GM18520 (cell line): Measurements from ENCODE around the gene FADS6.
"Not testable (repeated sequence)": the region's sequence is repeated elsewhere in the genome, so short reads cannot be mapped to it uniquely, and the experiment has no call there.

Source experiments
- ATAC-seq: cut with Tn5 transposase; IDR thresholded peaks from one replicate; pipeline ENCODE4 v1.9.1; 2021; ENCODE audit not compliant: unreplicated experiment

Gene FADS6

DNA sequence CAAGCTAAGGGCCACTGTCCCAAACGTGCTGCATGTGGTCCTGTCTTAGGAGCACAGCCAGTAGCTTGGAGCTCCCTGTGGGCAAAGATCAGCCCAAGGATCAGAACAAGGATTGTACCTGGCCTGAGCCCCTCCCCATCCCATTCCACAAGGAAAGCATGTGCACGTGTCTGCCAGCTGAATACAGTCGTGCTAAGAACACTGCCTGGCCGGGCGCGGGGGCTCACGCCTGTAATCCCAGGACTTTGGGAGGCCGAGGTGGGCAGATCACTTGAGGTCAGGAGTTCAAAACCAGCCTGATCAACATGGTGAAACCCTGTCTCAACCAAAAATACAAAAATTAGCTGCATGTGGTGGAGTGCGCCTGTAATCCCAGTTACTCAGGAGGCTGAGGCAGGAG, 23.4 kb downstream of the FADS6 start:
- ATAC-seq: not testable (repeated sequence)

DNA sequence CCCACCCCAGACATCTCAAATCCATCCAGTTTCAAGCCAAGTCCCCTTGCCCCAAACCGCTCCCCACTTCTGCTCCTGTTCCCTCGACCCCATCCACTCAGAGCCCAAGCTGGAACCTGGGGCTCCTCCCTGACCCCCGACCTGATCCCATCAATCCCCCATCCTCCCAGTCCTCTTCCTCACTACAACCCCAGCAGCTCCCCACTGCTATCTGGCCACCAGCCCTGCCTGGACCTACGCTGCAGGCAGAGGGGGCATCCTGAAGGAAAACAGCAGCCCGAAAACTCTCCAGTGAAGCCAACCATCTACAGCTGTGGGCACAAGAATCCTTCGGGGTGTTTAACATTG, 24.6 kb downstream of the FADS6 start:
- no peak for ATAC-seq

DNA sequence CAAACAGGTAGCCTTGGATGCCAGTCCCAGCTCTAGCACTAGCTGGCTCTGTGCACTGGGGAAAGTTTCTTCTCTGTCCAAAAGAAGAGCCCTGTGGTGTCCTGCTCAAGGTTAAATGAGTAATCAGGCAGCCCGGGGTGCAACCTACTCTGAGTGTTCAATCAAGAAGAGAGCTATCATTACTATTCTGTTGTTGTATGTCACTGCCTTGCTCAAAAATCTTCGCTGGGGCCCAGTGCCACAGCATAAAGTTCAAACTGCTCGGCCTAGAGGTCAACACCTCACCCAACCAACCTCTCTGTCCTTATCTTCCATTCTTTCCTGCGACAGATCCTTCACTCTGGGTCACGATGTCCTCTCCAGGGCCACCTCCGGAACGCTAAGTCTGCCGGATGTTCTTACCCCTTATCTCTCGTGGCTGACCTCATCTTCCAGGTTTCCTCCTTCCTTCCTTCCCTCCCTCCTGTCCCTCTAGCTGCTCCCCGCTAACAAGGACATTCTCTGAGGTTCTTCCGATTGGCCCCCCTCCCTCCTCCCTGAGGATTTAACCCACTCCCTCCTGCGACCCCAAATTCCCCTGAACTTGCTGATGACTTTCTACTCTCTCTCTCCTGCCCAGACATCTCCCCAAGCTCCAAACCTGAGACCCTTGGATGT, 25.1 kb downstream of the FADS6 start:
- no peak for ATAC-seq

DNA sequence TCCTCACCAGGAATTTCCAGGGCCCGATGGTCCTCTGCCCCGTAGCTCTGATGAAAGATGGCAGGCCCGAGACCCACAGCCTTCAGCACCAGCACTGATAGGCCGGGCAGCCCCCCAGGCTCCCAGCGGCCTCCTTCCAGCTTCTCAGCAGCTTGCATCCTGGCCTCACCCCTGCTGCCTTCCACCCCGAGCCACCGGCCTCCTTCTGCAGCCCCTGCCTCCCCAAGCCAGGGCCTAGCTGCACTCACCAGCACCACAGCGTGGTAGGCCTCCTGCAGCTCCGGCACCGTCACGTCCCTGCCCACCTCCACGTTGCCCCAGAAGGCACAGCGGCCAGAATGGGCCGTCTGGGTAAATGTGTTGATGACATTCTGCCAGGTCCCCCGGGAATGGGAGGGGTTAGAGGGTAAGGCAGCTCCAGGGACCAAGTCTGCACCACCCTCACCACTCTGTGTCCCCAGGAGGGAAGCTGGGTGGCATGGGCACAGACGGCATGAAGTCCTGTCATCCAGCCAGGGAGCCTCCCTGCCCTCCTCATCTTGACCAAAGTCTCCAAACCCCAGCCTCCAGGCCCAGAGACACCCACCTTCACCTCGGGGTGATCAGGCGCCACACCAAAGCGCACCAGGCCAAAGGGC, 27.1 kb downstream of the FADS6 start:
- no peak for ATAC-seq

DNA sequence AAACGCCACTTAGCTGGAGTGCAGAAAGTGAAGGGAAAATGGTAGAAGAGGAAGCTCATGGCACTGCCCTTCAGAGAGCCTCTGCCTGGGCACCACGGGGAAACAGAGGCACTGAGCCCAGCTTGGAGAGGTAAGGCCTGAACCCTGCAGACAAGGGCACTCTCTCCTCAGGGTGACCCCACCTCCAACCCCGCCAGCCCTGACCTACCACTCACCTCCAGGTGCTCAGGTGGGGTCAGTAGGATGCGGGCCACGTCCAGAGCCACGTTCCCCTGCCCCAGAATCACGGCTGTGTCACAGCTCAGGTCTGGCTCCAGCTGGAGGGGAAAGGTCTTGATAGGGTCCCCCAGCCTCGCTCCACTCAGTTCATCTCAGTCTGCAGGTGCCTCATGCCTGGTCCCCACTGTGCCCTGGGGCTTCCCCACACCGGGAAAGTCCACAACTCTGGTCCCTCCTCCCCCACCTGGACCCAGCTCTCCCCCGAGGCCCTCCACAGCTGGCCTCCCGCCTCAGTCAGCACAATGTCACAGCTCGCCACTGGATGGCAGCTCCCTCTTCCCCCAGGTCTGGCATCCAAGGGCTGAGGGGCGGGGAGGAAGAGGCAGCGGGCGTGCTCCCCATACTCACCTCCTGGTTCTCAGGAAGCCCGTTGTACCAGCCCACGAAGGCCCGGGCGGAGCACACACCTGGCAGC, 27.8 kb downstream of the FADS6 start:
- ATAC-seq: no peak

DNA sequence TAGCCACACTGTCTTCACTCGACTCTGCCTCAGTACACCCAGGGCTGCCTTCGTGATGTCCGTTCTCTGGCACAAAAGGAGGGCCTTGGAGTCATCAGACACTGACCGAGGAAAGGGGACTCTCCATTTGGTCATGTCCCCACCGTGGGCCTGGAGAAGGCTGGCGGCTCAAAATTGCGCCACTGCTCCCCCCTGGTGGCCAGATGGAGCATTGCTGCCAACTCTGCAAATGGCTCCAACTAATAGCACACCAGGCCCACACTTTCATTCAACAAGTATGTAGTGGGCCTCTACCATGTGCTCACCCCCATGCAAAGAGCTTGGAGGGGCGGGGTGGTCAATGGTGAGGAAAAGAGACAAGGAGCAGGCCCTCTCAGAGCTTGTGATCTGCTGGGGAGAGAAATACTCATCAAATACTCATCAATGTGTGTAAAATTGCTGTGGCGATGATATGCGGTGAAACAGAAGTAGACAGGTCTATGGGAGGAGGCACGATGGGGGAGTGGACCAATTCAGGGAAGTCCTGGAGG, 28.5 kb downstream of the FADS6 start:
- ATAC-seq: no peak

DNA sequence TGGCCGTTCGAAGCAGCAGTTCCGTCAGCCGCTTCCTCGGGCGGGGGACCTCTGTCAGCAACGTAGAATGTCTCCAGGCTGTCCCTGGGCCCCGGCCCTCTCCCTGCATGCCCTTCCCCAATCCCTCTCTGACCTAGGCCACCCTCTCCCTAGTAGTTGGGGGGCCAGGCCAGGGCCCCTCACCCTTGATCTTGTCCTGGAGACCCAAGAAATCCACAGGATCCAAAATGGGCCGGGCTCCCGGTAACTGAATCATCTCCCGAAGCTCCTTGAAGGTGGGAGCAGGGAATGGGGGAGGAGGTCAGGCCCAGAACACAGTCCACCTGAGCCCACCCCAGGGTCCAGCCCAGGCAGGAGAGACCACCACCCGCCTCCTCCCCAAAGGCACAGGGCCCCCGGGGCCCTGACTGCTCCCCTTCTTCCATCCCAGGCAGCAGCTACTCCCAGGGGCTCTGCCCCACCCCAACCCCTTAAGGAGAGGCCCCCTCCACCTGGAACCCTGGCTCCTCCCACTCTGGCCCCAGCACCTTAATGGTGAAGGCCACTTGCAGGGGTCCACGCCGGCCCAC, 29.1 kb downstream of the FADS6 start:
- no peak for ATAC-seq

DNA sequence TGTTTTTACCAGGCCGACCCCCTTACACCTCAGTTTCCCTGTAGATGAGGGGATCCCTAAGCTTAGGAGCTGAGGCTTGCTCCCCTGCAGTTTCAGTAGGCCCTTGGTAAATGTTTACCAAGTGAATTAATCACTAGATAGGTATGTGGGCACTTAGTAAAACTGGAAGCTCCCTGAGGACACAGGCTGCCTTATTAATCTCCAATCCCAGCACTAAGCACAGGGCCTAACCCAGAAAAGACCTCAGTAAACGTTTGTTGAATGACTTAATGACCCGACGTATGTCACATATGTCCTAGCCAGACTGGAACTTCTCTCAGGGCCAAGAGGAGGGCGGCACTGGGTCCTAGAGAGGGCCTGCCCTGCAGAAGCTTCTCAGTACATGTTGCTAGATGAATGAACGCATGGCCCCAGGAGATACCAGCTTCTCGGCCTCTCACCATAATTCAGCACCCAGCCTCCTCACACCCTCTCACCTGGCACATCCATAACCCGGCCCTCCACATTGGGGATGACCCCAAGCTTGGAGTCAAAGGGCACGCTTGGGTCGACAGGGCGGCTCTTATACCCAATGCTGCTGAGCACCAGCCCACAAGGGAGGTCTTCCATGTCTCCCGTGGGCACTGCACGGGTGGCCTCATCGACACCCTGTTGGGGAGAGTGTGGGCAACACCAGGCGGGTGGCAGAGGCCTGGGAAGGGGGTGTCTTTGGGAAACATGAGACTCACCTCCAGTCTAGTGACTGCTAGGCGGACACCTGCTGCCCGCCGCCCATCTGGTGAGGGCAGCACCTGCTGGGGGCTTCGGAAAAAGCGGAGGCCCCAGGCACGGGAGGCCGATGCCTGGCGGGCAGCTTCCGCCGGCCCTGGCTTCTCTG, 29.8 kb downstream of the FADS6 start:
- ATAC-seq: no peak

DNA sequence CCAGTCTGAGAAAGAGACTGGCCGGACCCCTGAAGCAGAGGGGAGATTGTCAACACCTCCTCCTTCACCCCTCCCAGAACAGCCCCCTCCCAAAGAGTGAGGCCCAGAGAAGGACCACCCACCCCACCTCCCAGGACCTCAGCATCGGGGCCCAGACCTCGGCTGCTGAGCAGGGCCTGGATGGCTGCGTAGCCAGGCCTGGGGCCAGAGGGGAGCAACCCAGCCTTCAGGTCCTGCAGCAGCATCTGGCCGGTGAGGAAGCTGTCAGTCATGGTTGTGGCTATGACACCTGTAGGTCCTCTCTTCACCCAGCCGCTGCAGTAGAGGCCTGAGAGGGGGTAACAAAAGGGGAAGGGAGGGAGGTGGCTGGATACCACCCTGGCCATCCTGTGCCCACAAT, 30.5 kb downstream of the FADS6 start:
- ATAC-seq: no peak

DNA sequence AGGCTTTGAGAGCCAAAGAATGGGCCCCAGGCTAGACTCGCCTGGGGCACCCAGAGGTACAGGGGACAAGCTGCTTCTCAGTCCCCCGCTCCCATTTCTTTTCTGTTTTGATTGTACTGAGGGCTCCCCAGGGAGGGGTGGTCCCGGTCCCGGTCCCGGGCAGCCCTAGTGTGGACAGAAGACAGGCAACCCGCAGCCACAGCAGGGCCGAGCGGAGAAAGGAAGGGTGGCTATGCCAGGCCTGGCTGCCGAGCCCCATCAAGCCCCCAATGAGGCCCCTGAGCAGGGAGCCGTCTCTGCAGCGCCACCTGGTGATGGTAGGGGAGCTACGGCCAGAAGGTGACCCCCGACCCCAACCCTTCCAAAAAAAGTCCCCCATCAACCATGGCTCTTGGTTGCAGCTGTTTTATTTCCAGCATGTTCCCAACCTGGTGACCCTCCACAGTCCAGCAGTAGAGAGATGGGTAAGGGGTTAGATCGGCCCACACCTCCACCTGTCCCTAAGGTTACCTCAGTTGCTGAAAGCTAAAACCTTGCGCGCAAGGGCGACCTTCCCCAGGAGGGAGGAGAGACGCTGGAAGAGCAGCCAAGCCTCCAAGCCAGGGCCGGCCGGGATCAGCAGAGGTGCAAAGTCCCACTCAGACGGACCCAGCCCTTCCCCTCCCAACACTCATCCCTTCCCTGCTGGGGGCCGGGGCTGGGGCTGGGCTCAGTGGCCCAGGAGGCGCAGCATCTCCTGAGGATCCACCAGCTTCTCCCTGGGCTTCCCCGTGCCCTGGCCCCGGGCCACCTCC, 31.1 kb downstream of the FADS6 start:
- no peak for ATAC-seq

DNA sequence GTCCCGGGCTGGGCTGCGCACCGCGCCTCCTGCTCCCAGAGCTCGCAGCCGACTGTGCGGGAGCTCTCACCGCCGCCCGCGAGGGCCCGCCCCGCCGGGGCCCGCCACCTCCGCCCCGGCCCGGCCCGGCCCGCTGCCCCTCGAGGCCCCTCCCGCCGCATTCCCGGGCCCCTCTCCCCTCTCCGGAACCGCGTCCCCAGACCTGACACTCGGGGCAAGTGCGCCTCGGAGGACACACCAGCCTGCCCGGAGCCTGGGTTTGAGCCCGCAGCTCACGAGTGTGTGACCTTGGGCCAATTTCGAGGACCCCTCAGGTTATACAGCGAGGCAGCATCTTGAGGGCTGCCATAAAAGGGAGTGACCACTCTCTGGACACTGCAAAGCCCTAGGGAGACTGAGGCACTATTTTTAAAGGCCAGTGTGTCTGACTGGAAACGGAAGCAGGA, 31.7 kb downstream of the FADS6 start:
- no peak for ATAC-seq

DNA sequence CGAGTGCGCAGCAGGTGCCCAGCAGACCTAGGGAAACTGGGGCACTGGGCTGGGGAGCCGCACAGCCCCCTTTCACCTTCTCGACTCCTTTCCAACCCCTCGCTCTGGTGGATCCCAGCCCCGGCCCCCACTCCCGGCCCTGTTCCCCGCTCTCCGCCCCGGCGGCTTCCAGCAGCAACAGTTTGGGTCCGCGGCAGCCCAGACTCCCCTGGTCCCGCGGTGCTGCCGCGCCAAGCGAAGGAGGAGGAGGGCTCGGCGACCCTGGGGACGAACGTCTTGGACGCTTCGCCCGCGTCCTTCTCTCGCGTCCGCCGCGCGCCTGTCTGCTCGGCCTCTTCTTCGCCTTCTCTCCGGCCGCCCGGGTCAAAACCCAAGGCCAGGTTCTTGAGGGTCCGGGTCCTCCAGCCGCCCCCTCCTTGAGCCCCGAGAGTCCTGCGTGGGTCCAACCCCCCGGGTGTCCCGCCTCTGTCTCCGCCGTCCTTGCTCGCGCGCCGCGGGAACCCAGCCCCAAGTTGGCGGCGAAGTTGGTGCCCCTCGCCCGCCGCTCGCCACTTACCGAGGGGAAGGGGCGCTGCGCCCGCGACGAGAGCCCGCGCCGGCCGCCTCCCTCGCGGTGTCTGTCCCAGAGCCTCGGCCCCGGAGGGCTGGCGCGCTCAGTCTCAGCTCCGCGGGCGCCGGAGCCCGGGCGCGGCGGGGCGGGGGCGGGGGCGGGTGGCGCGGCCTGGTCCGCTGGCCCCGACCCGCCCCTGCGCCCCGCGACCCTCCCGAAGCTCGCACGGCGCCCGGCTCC, 32.4 kb downstream of the FADS6 start:
- no peak for ATAC-seq

DNA sequence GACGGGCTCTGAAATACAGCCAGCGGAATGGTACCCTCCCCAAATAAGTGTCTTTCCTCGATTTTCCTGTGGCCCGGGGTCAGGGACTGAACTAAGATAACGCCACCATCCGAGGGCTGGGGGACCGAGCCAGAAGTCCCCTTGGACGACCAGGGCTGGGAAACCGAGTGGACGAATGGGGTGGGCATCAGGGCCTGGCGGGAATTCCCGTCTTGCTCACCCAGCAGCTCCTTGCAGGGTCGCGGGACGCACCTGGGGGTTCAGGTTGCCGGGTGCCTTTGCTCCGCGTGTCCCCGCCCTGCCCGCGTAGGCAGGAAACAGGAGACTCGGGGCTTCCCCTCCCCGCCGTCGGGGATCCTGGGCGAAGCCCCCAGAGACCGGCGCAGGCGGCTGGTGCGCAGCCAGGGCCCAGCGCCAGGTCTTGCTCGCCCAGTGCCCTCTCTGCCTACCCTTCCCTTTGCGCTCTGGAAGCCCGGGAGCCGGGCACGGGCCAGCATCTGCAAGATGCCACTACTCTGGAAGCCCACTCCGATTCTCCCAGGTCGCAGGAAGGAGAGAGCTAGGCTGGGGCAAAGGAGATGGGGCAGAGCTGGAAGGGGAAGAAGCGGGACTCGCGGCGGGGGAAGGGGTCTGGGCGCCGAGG, 33.1 kb downstream of the FADS6 start:
- ATAC-seq: no peak

DNA sequence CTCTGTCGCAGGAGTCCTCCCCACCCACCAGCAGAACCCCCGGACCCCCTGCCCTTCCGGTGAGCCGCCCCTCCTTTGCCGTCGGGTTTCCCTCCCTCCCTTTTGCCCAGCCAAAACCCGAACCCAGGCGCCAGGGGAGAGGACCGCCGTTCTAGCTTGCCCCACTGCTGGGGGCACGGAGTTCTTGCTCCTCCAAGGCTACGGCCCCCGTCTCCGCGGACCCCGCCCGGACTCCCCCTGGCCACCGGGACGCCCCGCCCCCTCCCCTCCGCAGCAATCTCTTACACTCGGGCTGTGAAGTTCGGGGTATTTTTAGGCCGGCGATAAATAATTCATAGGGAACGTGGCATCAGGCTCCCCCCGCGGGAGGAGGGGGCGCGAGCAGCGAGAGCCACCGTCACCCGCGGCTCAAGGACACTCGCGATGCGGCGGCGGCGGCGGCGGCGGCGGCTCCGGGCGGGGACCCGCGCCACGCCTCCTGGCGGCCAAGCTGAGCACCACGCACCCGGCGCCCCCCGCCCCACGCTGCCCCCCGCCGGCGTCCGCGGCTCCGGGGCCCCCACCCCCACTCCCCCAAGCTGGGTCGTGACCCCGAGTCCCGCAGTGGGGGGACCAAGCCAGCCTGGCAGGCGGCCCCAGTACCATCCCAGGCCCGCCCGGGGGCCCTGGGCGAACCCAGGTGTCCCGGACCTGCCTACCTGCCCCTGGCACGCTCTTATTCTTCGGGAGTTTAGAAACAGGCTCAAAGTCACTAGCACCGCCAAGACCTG, 33.8 kb downstream of the FADS6 start, which contains the start of gene GRIN2C:
Gene GRIN2C (minus strand): TSS at position 427 of the 770 bp plus-strand sequence. CDS start 4,793 bp downstream, outside the sequence.
- no peak for ATAC-seq

DNA sequence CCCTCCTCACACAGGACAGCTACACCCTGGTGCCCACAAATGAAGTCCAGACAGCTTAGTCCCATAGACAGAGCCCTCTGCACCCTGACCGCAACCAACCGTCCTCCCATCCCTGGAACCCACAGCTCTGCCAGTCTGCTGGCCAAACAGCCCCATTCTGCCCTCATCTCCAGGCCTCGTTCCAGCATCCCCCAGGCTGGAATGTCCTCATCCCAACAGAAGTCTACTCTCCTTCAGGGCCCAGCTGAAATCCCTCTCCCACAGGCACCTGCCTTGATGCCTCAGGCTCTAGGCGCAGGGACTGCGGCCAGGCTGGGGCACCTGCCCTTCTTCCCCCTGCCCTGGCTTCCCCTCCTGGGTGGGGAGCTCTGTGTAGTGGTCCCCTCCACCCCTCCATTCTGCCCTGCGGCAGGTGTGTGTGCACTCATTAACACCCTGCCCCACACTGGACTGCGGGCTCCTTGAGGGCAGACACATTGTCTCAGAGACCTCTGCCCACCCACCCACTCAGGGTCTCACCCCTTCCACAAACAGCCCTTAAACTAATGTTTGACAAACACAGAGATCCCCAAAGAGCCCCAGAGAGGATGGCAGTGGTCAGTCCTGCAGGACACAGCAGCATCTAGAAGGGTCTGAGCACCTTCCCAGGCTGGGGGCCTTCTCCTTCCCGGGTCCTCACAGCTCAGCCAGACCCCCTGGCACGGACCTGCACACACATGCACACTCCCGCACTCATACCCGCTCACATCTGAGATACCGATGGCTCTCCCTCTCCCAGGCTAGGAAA, 34.6 kb downstream of the FADS6 start:
- ATAC-seq: no peak

DNA sequence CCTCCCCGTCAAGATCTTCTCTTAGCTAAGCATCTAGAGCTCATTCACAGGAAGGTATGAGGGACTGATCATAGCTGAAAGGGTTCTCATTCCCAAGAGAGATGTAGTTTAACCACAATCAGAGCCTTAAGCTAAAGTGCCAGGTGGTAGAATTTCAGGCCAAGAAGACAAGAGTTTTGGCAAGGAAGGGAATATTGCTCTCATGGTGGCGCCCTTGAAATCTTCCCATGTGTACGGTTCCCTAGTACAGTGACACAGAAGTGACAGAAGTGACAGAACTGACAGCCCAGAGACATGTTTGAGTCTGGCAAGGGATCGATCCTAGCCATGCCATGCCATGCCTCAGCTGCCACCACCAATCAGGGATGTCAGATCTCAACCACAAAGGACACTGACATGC, 36.2 kb downstream of the FADS6 start:
- no peak for ATAC-seq

DNA sequence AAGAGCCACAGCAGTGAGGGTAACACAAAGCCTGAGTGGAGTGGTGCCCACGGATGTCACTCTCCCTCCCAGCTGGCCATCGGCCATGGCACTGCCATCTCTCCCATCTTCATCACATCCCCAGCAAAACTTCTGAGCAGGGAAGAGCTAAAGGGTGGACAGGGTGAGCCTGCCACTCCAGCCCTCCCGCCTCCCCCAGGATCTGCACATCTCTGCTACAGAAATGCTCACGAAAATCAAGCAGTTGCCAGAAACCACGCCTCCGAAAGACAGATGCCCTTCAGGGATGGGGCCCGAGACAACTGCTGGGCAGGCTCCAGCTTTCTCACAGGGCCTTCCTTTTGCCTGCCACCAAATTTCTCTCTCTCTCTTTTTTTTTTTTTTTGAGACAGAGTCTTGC, 37.3 kb downstream of the FADS6 start:
- no peak for ATAC-seq
